Uterus (tissue), 2 donors: ENCODE results near the gene CCL23.

Source experiments
- CTCF ChIP-seq, 4 experiments: fragments of 200-600 bp in 2 of 4; fragments of 450-650 bp in 2 of 4; sonication (generic) in 2 of 4; IDR thresholded peaks; one replicate each; pipeline ENCODE4 v1.5.1; 2016 to 2019; ENCODE audit warnings: antibody characterized with exemption in 4 of 4, mild to moderate bottlenecking in 2 of 4, moderate library complexity in 1 of 4
- POLR2A ChIP-seq, 2 donors: fragments of 450-650 bp; IDR thresholded peaks; one replicate each; pipeline ENCODE4 v1.6.1; 2016; ENCODE audit warnings: antibody characterized with exemption in 2 of 2, mild to moderate bottlenecking in 1 of 2, moderate library complexity in 1 of 2

GRCh38 chr17:35998018-35998545, 19.7 kb downstream of the CCL23 start:
- TF ChIP-seq CTCF (IDR thresholded peaks at IDR 0.05): no peak
- no peak for TF ChIP-seq POLR2A (IDR thresholded peaks at IDR 0.05)
